SU-DHL-6 (cell line): ENCODE measurements around the gene CCDC136.
A peak's percentile ranks its signal among the peaks of the same experiment; 100 is the strongest.

ENCODE experiments used
- H2AFZ ChIP-seq: fragments of 200-600 bp; sonication (generic); 2 replicates; pipeline ENCODE4 v1.6.1; 2014; ENCODE audit warnings: low read depth, mild to moderate bottlenecking, moderate library complexity, mixed read lengths, antibody characterized with exemption, low read length; ENCODE audit not compliant: severe bottlenecking
- H3F3A ChIP-seq: fragments of 200-600 bp; shearing (Covaris generic); 2 replicates; pipeline ENCODE4 v1.6.0; 2016; ENCODE audit warnings: antibody characterized with exemption, mild to moderate bottlenecking; ENCODE audit not compliant: insufficient read depth
- H3K27ac ChIP-seq: fragments of 200-600 bp; sonication (generic); 2 replicates; pipeline ENCODE4 v1.5.1; 2016; ENCODE audit warnings: low read depth, mild to moderate bottlenecking, low read length, moderate library complexity, mixed read lengths
- H3K27me3 ChIP-seq: fragments of 200-600 bp; sonication (generic), shearing (Covaris generic); 2 replicates; pipeline ENCODE4 v1.6.0; 2014; ENCODE audit warnings: mild to moderate bottlenecking, low read length
- H3K36me3 ChIP-seq: fragments of 200-600 bp; sonication (generic); 2 replicates; pipeline ENCODE4 v1.6.1; 2014; ENCODE audit warnings: mild to moderate bottlenecking, low read length, mixed read lengths
- H3K4me2 ChIP-seq: fragments of 300-600, 200-600 bp; shearing (Covaris generic), sonication (generic); 2 replicates; pipeline ENCODE4 v1.6.0; 2014; ENCODE audit warnings: low read length, low read depth, mild to moderate bottlenecking; ENCODE audit not compliant: poor library complexity, severe bottlenecking
- H3K4me3 ChIP-seq: fragments of 200-600 bp; sonication (generic); 2 replicates; pipeline ENCODE4 v1.5.1; 2014; ENCODE audit warnings: antibody characterized with exemption, low read length, mild to moderate bottlenecking, mixed read lengths; ENCODE audit not compliant: insufficient read depth, poor library complexity, severe bottlenecking
- H3K79me2 ChIP-seq: fragments of 200-600 bp; sonication (generic); 2 replicates; pipeline ENCODE4 v1.6.1; 2014; ENCODE audit warnings: mild to moderate bottlenecking, low read length, moderate library complexity; ENCODE audit not compliant: insufficient read depth
- H3K9ac ChIP-seq: fragments of 200-600 bp; sonication (generic); 2 replicates; pipeline ENCODE4 v1.7.0; 2014; ENCODE audit warnings: mild to moderate bottlenecking, low read length
- H3K9me2 ChIP-seq: fragments of 200-600 bp; sonication (generic); replicated peaks from 2 replicates; pipeline ENCODE4 v1.6.1; 2014; ENCODE audit warnings: low read length; ENCODE audit not compliant: insufficient read depth
- H3K9me3 ChIP-seq: fragments of 200-600 bp; sonication (generic); 2 replicates; pipeline ENCODE4 v1.6.1; 2014; ENCODE audit warnings: low read length, mixed read lengths; ENCODE audit not compliant: insufficient read depth
- H4K20me1 ChIP-seq: fragments of 200-600 bp; sonication (generic); 2 replicates; pipeline ENCODE4 v1.6.1; 2014; ENCODE audit warnings: low read depth, mild to moderate bottlenecking, antibody characterized with exemption, low read length, moderate library complexity, mixed read lengths
- CTCF ChIP-seq: fragments of 200-600 bp; sonication (generic); IDR thresholded peaks from one replicate; pipeline ENCODE4 v1.5.1; 2017; ENCODE audit warnings: antibody characterized with exemption, mild to moderate bottlenecking, low read length, moderate library complexity; ENCODE audit not compliant: insufficient read depth, poor library complexity, severe bottlenecking
- EZH2phosphoT487 ChIP-seq: fragments of 200-600 bp; sonication (generic), shearing (Covaris generic); conservative IDR thresholded peaks from 2 replicates; pipeline ENCODE4 v1.6.1; 2018; ENCODE audit warnings: mild to moderate bottlenecking, antibody characterized with exemption, low read length, moderate library complexity, mixed read lengths

Gene CCDC136

GRCh38 chr7:128867241-128867640 lies 75.5 kb downstream of the CCDC136 start:
- no peak overlapping the region for H3K4me3 ChIP-seq

GRCh38 chr7:128867842-128868623 lies 76.3 kb downstream of the CCDC136 start:
- H3K4me2 ChIP-seq = no peak overlapping the region
- no peak for TF ChIP-seq EZH2phosphoT487
- no peaks in the 10 kb centered on the region for H3K27me3 ChIP-seq
- H3F3A ChIP-seq = peaks cover 4% of the 10 kb centered on the region; the same call in 1 of the 2 replicates
- no peak overlapping the region for H3K4me3 ChIP-seq
- H3K9me2 ChIP-seq = no peaks in the 10 kb centered on the region
- no peak overlapping the region for H3K27ac ChIP-seq
- H2AFZ ChIP-seq = no peak overlapping the region
- H3K9ac ChIP-seq = no peak overlapping the region
- H4K20me1 ChIP-seq = no peaks in the 10 kb centered on the region
- H3K79me2 ChIP-seq = peaks cover 11% of the 10 kb centered on the region
- no peaks in the 10 kb centered on the region for H3K36me3 ChIP-seq
- H3K9me3 ChIP-seq = no peaks in the 10 kb centered on the region

More at GRCh38 chr7:128867241-128867640, 75.5 kb downstream of the CCDC136 start:
- Histone ChIP-seq H2AFZ (no peak overlapping the region), H3K9me2 (no peaks in the 10 kb centered on the region), H3K9me3 (no peaks in the 10 kb centered on the region), H3F3A (peaks cover 4% of the 10 kb centered on the region; the same call in 1 of the 2 replicates), H3K27ac (no peak overlapping the region), H3K27me3 (no peaks in the 10 kb centered on the region), H3K9ac (no peak overlapping the region), H3K79me2 (peaks cover 14% of the 10 kb centered on the region), H3K4me2 (no peak overlapping the region), H3K36me3 (no peaks in the 10 kb centered on the region), H4K20me1 (no peaks in the 10 kb centered on the region)
- no peak for TF ChIP-seq EZH2phosphoT487
- TF ChIP-seq CTCF = no peak

- TF ChIP-seq CTCF (no peak), EZH2phosphoT487 (no peak)
- Histone ChIP-seq H3K9me3 (no peaks in the 10 kb centered on the region), H3K4me2 (peak overlapping the region; percentile 31), H3F3A (peaks cover 4% of the 10 kb centered on the region; the same call in 1 of the 2 replicates), H3K79me2 (peaks cover 5% of the 10 kb centered on the region), H3K36me3 (no peaks in the 10 kb centered on the region), H3K27me3 (no peaks in the 10 kb centered on the region), H3K27ac (no peak overlapping the region), H3K4me3 (no peak overlapping the region), H2AFZ (no peak overlapping the region), H3K9me2 (no peaks in the 10 kb centered on the region), H4K20me1 (no peaks in the 10 kb centered on the region), H3K9ac (no peak overlapping the region)
These were observed 76.9 kb downstream of the CCDC136 start for GRCh38 chr7:128868624-128869137.
